ENCODE data around the gene GAGE10. TPM values are rescaled to one million over a fixed set of nuclear protein-coding genes. Genes with fewer than 3 reads are reported as not detected.

GAGE10 gene
- total RNA-seq, 4 donors from 2014 or later: not detected

GRCh38 chrX:49287665-49288064 is 15.8 kb upstream of the GAGE10 start:
- no peak for TF ChIP-seq CTCF (IDR thresholded peaks at IDR 0.05; ENCODE audit: low read depth)

GRCh38 chrX:49290215-49290614 is 13.2 kb upstream of the GAGE10 start:
- TF ChIP-seq CTCF (IDR thresholded peaks at IDR 0.05; ENCODE audit: low read depth): no peak

GRCh38 chrX:49291615-49292337 is 11.7 kb upstream of the GAGE10 start:
- TF ChIP-seq CTCF (IDR thresholded peaks at IDR 0.05; ENCODE audit: low read depth): no peak

- TF ChIP-seq CTCF (IDR thresholded peaks at IDR 0.05; ENCODE audit: low read depth): no peak
Measured at GRCh38 chrX:49292400-49293362, 10.8 kb upstream of the GAGE10 start.

- TF ChIP-seq CTCF (IDR thresholded peaks at IDR 0.05; ENCODE audit: low read depth): no peak
Measured at GRCh38 chrX:49300703-49301102, 2.7 kb upstream of the GAGE10 start.

GRCh38 chrX:49308604-49309269 is 5.3 kb downstream of the GAGE10 start:
- TF ChIP-seq CTCF (IDR thresholded peaks at IDR 0.05; ENCODE audit: low read depth): no peak

Data from subcutaneous adipose tissue (tissue), 4 donors.